ENCODE measurements around the gene PAK4. TPM values are rescaled to one million over a fixed set of nuclear protein-coding genes. Genes with fewer than 3 reads are reported as not detected.

Gene PAK4
- total and polyA plus RNA-seq, 10 of the 15 experiments (the other 5 are each of a cell fraction or from before 2014, with no cell fraction given): 0.08 to 19.3 (median 5.9) TPM

GRCh38 chr19:39181500-39182173 is 56.1 kb downstream of the PAK4 start (continued):
- no peak for TF ChIP-seq KAT2A (conservative IDR thresholded peaks at IDR 0.05; ENCODE audit: control insufficient read depth, low read depth, low read length)
- TF ChIP-seq SREBF1 (IDR thresholded peaks at IDR 0.05; ENCODE audit: low read length): no peak

GRCh38 chr19:39182174-39182505 is 56.6 kb downstream of the PAK4 start:
- POLR2A ChIA-PET: no interaction called here

More at GRCh38 chr19:39182174-39182505, 56.6 kb downstream of the PAK4 start:
- CTCF ChIA-PET: no interaction called here
- in situ Hi-C loops (cut with MboI) (no loop called here), intact Hi-C loops (cut with micrococcal nuclease; ENCODE audit: unreplicated experiment) (no loop called here)
- H3K4me3 ChIP-seq: no peak overlapping the region
- no TSS peak for BruUV-seq (replicated peaks)
- ATAC-seq (no peak), FAIRE-seq (no peak), DNase-seq (ENCODE audit: low read depth, low spot score) (no peak)
- TF ChIP-seq CREB1 (IDR thresholded peaks at IDR 0.05; ENCODE audit: low read depth): no peak
- TF ChIP-seq HDAC6 (IDR thresholded peaks at IDR 0.05; ENCODE audit: unreplicated experiment): no peak
- no peak for TF ChIP-seq ZZZ3 (IDR thresholded peaks at IDR 0.05; ENCODE audit: control insufficient read depth, insufficient read length, low read depth)
- TF ChIP-seq STAT1 (conservative IDR thresholded peaks at IDR 0.05): no peak
- no peak for TF ChIP-seq SMAD1 (IDR thresholded peaks at IDR 0.05; ENCODE audit: low read depth, partially characterized antibody)
- no peak for TF ChIP-seq CHD4 (IDR thresholded peaks at IDR 0.05)
- no peak for TF ChIP-seq RAD21 (IDR thresholded peaks at IDR 0.05; ENCODE audit: insufficient read depth, low read depth, low read length)
- TF ChIP-seq CREM (IDR thresholded peaks at IDR 0.05; ENCODE audit: low read depth): no peak
- no peak for TF ChIP-seq HCFC1 (IDR thresholded peaks at IDR 0.05; ENCODE audit: low read length)
- TF ChIP-seq SPI1 (IDR thresholded peaks at IDR 0.05; ENCODE audit: borderline replicate concordance, insufficient read depth, low read depth, low read length): no peak
- TF ChIP-seq RUNX3 (IDR thresholded peaks at IDR 0.05; ENCODE audit: low read length): no peak
- H3K27ac ChIP-seq (ENCODE audit: control insufficient read depth, insufficient read depth): no peak overlapping the region
- no peaks in the 10 kb centered on the region for H3K4me1 ChIP-seq (ENCODE audit: control insufficient read depth, insufficient read depth, low read length)
- SMC1A ChIA-PET (ENCODE audit: uncharacterized antibody, unreplicated experiment): no interaction called here
- no peak overlapping the region for H3K9ac ChIP-seq (ENCODE audit: control insufficient read depth, insufficient read depth, low read length)
- RAD21 ChIA-PET (ENCODE audit: unreplicated experiment): interaction anchor here (0.6 kb wide), 1 partner anchor 223 kb away, joined by 3 read pairs; no protein-coding TSS in a partner anchor
- H3K36me3 ChIP-seq (ENCODE audit: control insufficient read depth in 2 of 2, insufficient read depth in 2 of 2, low read length in 1 of 2): peaks cover 0 to 2% of the 10 kb centered on the region in 2 experiments; a peak in 2 of 4 replicates
- no peaks in the 10 kb centered on the region for H3K9me3 ChIP-seq (replicated peaks; ENCODE audit: control insufficient read depth, insufficient read depth, low read length)
- no peak overlapping the region for H3K4me2 ChIP-seq (ENCODE audit: control insufficient read depth, insufficient read depth)
- H3K27me3 ChIP-seq (replicated peaks in 1 of 2; ENCODE audit: control insufficient read depth in 2 of 2, insufficient read depth in 2 of 2, low read length in 1 of 2): no peaks in the 10 kb centered on the region
- H3K79me2 ChIP-seq (ENCODE audit: control insufficient read depth, insufficient read depth, low read length): no peaks in the 10 kb centered on the region
- no peak overlapping the region for H2AFZ ChIP-seq (ENCODE audit: control insufficient read depth, low read depth, low read length)
- WGBS (ENCODE audit: insufficient coverage, insufficient replicate concordance, low lambda C conversion rate, missing lambda C conversion rate): 60% methylated on average over 4 of the region's 4 CpGs
- H4K20me1 ChIP-seq (ENCODE audit: control insufficient read depth, insufficient read depth): no peaks in the 10 kb centered on the region; the same call in 1 of the 2 replicates
